Natural killer cell (primary cell): Measurements from ENCODE around the gene DDX4. TPM values are rescaled to one million over a fixed set of nuclear protein-coding genes. Genes with fewer than 3 reads are reported as not detected.

Experiments used
- ATAC-seq, 3 donors: fragments of 150-1000 bp in 2 of 3; fragments of 200-7000 bp in 1 of 3; cut with Tn5 transposase; 1 replicate in 1 of 3; 2 replicates in 2 of 3; pipeline ENCODE4 v1.10.0; 2021; ENCODE audit warnings: mild to moderate bottlenecking in 2 of 3, moderate library complexity in 2 of 3
- DNase-seq, 2 donors: peaks; one replicate each; pipeline versions ENCODE4 v3.0.0 to v3.0.0-alpha.2; 2013 to 2021; ENCODE audit warnings: mixed read lengths in 1 of 2
- H3K27ac ChIP-seq: one replicate; pipeline ENCODE4 v1.5.1; 2013; ENCODE audit warnings: mild to moderate bottlenecking, low read length
- H3K27me3 ChIP-seq: one replicate; pipeline ENCODE4 v1.6.1; 2013; ENCODE audit warnings: low read length; ENCODE audit not compliant: control insufficient read depth, insufficient read depth
- H3K36me3 ChIP-seq: one replicate; pipeline ENCODE4 v1.6.1; 2013; ENCODE audit warnings: low read length; ENCODE audit not compliant: control insufficient read depth, insufficient read depth
- H3K4me1 ChIP-seq: one replicate; pipeline ENCODE4 v1.6.1; 2013; ENCODE audit warnings: low read length; ENCODE audit not compliant: control insufficient read depth, insufficient read depth
- H3K4me3 ChIP-seq: one replicate; pipeline ENCODE4 v1.5.1; 2013; ENCODE audit warnings: low read length
- H3K9me3 ChIP-seq: one replicate; pipeline ENCODE4 v1.6.1; 2013; ENCODE audit warnings: low read length; ENCODE audit not compliant: control insufficient read depth, insufficient read depth
- H3K27ac Mint-ChIP-seq, 2 donors: one replicate each; pipeline ENCODE4 v1.8.0; 2022; ENCODE audit warnings: mild to moderate bottlenecking in 2 of 2, mixed read lengths in 2 of 2, moderate library complexity in 1 of 2
- H3K27me3 Mint-ChIP-seq, 2 donors: one replicate each; pipeline ENCODE4 v1.8.0; 2022; ENCODE audit warnings: low read depth in 2 of 2, mixed read lengths in 2 of 2
- H3K36me3 Mint-ChIP-seq: one replicate; pipeline ENCODE4 v1.8.0; 2022; ENCODE audit warnings: mixed read lengths
- H3K4me1 Mint-ChIP-seq, 2 donors: one replicate each; pipeline ENCODE4 v1.8.0; 2022; ENCODE audit warnings: mixed read lengths in 2 of 2
- H3K4me3 Mint-ChIP-seq: one replicate; pipeline ENCODE4 v1.8.0; 2022; ENCODE audit warnings: mild to moderate bottlenecking, moderate library complexity, mixed read lengths
- H3K9me3 Mint-ChIP-seq, 2 donors: one replicate each; pipeline ENCODE4 v1.8.0; 2022; ENCODE audit warnings: mixed read lengths in 2 of 2
- WGBS: methylation state at CpG from one replicate; pipeline ENCODE4 v1.1.7; 2013; ENCODE audit warnings: missing lambda C conversion rate; ENCODE audit not compliant: insufficient coverage; 5-methylcytosine and 5-hydroxymethylcytosine counted together
- intact Hi-C: fragments of 100-400 bp; cut with micrococcal nuclease; formaldehyde crosslinking; loops from one replicate; pipeline ENCODE4 v1.14.2; 2022
- total RNA-seq, 4 donors: library from RNA; stranded (reverse); fragments of 120-200 nt in 1 of 4; gene quantifications; one replicate each; pipeline versions ENCODE4 v1.2.3 to v1.2.4, GENCODE V29; 2013 to 2022
- TF ChIP-seq, protein P1 (sequence below): fragments of 200-600 bp; IDR thresholded peaks from one replicate; pipeline ENCODE4 v1.8.0; 2022; ENCODE audit warnings: antibody characterized with exemption

Gene DDX4
- total RNA-seq, 3 donors from 2014 or later (not counting 1 experiment from before 2014, with no cell fraction given): not detected

- Histone ChIP-seq H3K36me3 (no peaks in the 10 kb centered on the region), H3K27ac (no peak overlapping the region), H3K9me3 (no peaks in the 10 kb centered on the region), H3K4me3 (no peak overlapping the region), H3K4me1 (no peaks in the 10 kb centered on the region), H3K27me3 (no peaks in the 10 kb centered on the region)
- ATAC-seq (no peak), DNase-seq (no peak)
- Mint-ChIP-seq H3K4me1 (no peaks in the 10 kb centered on the region), H3K27ac (no peak overlapping the region), H3K36me3 (no peaks in the 10 kb centered on the region), H3K4me3 (no peak overlapping the region), H3K9me3 (no peaks in the 10 kb centered on the region), H3K27me3 (peaks cover 16 to 27% of the 10 kb centered on the region in 2 donors)
- intact Hi-C loops: no loop called here
- WGBS: 97% methylated on average over 3 of the region's 3 CpGs
- TF ChIP-seq, protein P1, sequence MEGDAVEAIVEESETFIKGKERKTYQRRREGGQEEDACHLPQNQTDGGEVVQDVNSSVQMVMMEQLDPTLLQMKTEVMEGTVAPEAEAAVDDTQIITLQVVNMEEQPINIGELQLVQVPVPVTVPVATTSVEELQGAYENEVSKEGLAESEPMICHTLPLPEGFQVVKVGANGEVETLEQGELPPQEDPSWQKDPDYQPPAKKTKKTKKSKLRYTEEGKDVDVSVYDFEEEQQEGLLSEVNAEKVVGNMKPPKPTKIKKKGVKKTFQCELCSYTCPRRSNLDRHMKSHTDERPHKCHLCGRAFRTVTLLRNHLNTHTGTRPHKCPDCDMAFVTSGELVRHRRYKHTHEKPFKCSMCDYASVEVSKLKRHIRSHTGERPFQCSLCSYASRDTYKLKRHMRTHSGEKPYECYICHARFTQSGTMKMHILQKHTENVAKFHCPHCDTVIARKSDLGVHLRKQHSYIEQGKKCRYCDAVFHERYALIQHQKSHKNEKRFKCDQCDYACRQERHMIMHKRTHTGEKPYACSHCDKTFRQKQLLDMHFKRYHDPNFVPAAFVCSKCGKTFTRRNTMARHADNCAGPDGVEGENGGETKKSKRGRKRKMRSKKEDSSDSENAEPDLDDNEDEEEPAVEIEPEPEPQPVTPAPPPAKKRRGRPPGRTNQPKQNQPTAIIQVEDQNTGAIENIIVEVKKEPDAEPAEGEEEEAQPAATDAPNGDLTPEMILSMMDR: no peak
Observed at GRCh38 chr5:55742778-55743177, 4.9 kb downstream of the DDX4 start.

DNA sequence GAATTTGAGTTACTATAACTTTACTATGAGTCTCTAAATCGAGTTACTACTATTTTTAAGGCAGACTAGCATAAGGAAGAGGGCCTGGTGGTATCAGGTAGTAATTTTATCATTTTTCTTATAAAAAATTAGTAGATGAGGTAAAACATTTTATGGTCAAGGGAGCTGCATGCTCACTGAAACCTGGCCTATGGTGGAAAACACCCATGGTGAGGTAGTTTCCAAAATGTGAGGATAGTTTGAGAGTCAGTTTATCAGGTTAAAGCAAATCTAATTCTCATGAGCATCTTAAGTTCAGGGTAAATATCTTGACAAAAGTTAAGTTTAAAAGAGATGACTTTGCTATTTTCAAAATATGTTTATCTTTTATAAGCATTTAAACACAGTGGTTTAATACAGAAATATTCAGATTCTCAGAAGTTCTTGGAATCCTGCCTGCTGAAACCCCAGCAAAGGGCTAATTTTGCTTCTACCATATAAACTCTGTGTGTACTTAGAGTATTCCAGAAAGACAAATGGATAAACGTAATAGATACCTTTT is 10.0 kb downstream of the DDX4 start:
- no peak overlapping the region for H3K27ac ChIP-seq
- Mint-ChIP-seq H3K9me3 (no peaks in the 10 kb centered on the region), H3K4me3 (no peak overlapping the region), H3K4me1 (no peaks in the 10 kb centered on the region), H3K27ac (no peak overlapping the region), H3K27me3 (peaks cover 12 to 27% of the 10 kb centered on the region in 2 donors), H3K36me3 (no peaks in the 10 kb centered on the region)
- DNase-seq: no peak
- H3K36me3 ChIP-seq: no peaks in the 10 kb centered on the region
- no peaks in the 10 kb centered on the region for H3K9me3 ChIP-seq
- TF ChIP-seq, protein P1: no peak
- no CpG with 5 or more reads among the region's 2 CpGs for whole genome bisulfite sequencing
- ATAC-seq: no peak
- no peaks in the 10 kb centered on the region for H3K27me3 ChIP-seq
- intact Hi-C loops: no loop called here
- H3K4me3 ChIP-seq: no peak overlapping the region
- no peaks in the 10 kb centered on the region for H3K4me1 ChIP-seq

GRCh38 chr5:55749387-55749786 is 11.5 kb downstream of the DDX4 start:
- peaks cover 12 to 24% of the 10 kb centered on the region in 2 donors for H3K27me3 Mint-ChIP-seq
- H3K36me3 ChIP-seq: no peaks in the 10 kb centered on the region

More at GRCh38 chr5:55749387-55749786, 11.5 kb downstream of the DDX4 start:
- no peak overlapping the region for H3K27ac Mint-ChIP-seq
- Histone ChIP-seq H3K4me1 (no peaks in the 10 kb centered on the region), H3K9me3 (no peaks in the 10 kb centered on the region), H3K27me3 (no peaks in the 10 kb centered on the region), H3K27ac (no peak overlapping the region), H3K4me3 (no peak overlapping the region)
- ATAC-seq (no peak), DNase-seq (no peak)
- intact Hi-C loops: no loop called here
- H3K9me3 Mint-ChIP-seq: no peaks in the 10 kb centered on the region
- H3K4me1 Mint-ChIP-seq: no peaks in the 10 kb centered on the region
- 100% methylated on average over 2 of the region's 2 CpGs for WGBS
- no peaks in the 10 kb centered on the region for H3K36me3 Mint-ChIP-seq
- no peak overlapping the region for H3K4me3 Mint-ChIP-seq
- TF ChIP-seq, protein P1: no peak
